Neural cell (in vitro differentiated cells): Measurements from ENCODE around the gene IFT122. TPM values are rescaled to one million over a fixed set of nuclear protein-coding genes. Genes with fewer than 3 reads are reported as not detected.

Source experiments
- H2AFZ ChIP-seq: fragments of 200-600, 300-800 bp; sonication (generic), shearing (Covaris generic); 2 replicates; pipeline ENCODE4 v1.6.0; 2014; ENCODE audit warnings: low read depth, mild to moderate bottlenecking, antibody characterized with exemption, low read length, moderate library complexity
- H3F3A ChIP-seq: fragments of 200-600 bp; shearing (Covaris generic); 2 replicates; pipeline ENCODE4 v1.6.1; 2016; ENCODE audit warnings: mild to moderate bottlenecking, moderate library complexity, mixed read lengths, antibody characterized with exemption, low read length; ENCODE audit not compliant: insufficient read depth, poor library complexity, severe bottlenecking
- H3K27ac ChIP-seq: fragments of 200-600, 300-800 bp; sonication (generic), shearing (Covaris generic); 2 replicates; pipeline ENCODE4 v1.5.1; 2014; ENCODE audit warnings: mild to moderate bottlenecking, low read length, moderate library complexity
- H3K27me3 ChIP-seq: fragments of 300-800, 200-600 bp; sonication (generic), shearing (Covaris generic); 2 replicates; pipeline ENCODE4 v1.6.0; 2014; ENCODE audit warnings: mild to moderate bottlenecking, low read depth, low read length, moderate library complexity; ENCODE audit not compliant: insufficient read depth
- H3K36me3 ChIP-seq: fragments of 300-800, 200-600 bp; sonication (generic), shearing (Covaris generic); 2 replicates; pipeline ENCODE4 v1.5.1; 2014; ENCODE audit warnings: mild to moderate bottlenecking, antibody characterized with exemption, low read length, moderate library complexity; ENCODE audit not compliant: insufficient read depth
- H3K4me2 ChIP-seq: fragments of 300-800, 200-600 bp; sonication (generic), shearing (Covaris generic); 2 replicates; pipeline ENCODE4 v1.6.0; 2014; ENCODE audit warnings: mild to moderate bottlenecking, low read length
- H3K4me3 ChIP-seq: fragments of 300-800, 200-600 bp; sonication (generic), shearing (Covaris generic); 2 replicates; pipeline ENCODE4 v1.5.1; 2014; ENCODE audit warnings: mild to moderate bottlenecking, low read length, moderate library complexity
- H3K79me2 ChIP-seq: fragments of 200-600 bp; shearing (Covaris generic); replicated peaks from 2 replicates; pipeline ENCODE4 v1.6.0; 2014; ENCODE audit warnings: mild to moderate bottlenecking, low read length, moderate library complexity; ENCODE audit not compliant: insufficient read depth
- H3K9ac ChIP-seq: fragments of 300-800, 200-600 bp; sonication (generic), shearing (Covaris generic); 2 replicates; pipeline ENCODE4 v1.6.1; 2016; ENCODE audit warnings: mild to moderate bottlenecking, low read length, mixed read lengths
- H3K9me2 ChIP-seq: fragments of 200-600 bp; shearing (Covaris generic); 2 replicates; pipeline ENCODE4 v1.6.1; 2016; ENCODE audit warnings: mild to moderate bottlenecking, low read length, mixed read lengths; ENCODE audit not compliant: insufficient read depth
- H3K9me3 ChIP-seq: fragments of 200-600, 300-800 bp; sonication (generic), shearing (Covaris generic); 2 replicates; pipeline ENCODE4 v1.6.1; 2016; ENCODE audit warnings: mild to moderate bottlenecking, mixed run types, low read length, moderate library complexity, mixed read lengths
- H4K20me1 ChIP-seq: fragments of 200-600 bp; shearing (Covaris generic); 2 replicates; pipeline ENCODE4 v1.6.1; 2016; ENCODE audit warnings: mild to moderate bottlenecking, mixed run types; ENCODE audit not compliant: insufficient read depth
- CTCF ChIP-seq: fragments of 450-650 bp; IDR thresholded peaks from 2 replicates; pipeline ENCODE4 v1.5.1; 2014; ENCODE audit warnings: antibody characterized with exemption, mild to moderate bottlenecking, moderate library complexity; ENCODE audit not compliant: poor library complexity, severe bottlenecking
- EP300 ChIP-seq: fragments of 450-650 bp; conservative IDR thresholded peaks from 2 replicates; pipeline ENCODE4 v1.6.1; 2014; ENCODE audit warnings: antibody characterized with exemption, mild to moderate bottlenecking, moderate library complexity; ENCODE audit not compliant: poor library complexity, severe bottlenecking
- EZH2 ChIP-seq: fragments of 200-600, 300-800 bp; shearing (Covaris generic), sonication (generic); IDR thresholded peaks from 2 replicates; pipeline ENCODE4 v1.6.1; 2014; ENCODE audit warnings: antibody characterized with exemption, low read length, borderline replicate concordance, mild to moderate bottlenecking; ENCODE audit not compliant: insufficient read depth, poor library complexity, severe bottlenecking
- MXI1 ChIP-seq: fragments of 450-650 bp; conservative IDR thresholded peaks from 2 replicates; pipeline ENCODE4 v1.6.1; 2014; ENCODE audit warnings: antibody characterized with exemption, mild to moderate bottlenecking; ENCODE audit not compliant: poor library complexity, severe bottlenecking
- POLR2AphosphoS5 ChIP-seq: IDR thresholded peaks from 2 replicates; pipeline ENCODE4 v1.6.1; 2012
- RAD21 ChIP-seq: fragments of 450-650 bp; conservative IDR thresholded peaks from 2 replicates; pipeline ENCODE4 v1.6.1; 2014; ENCODE audit warnings: antibody characterized with exemption, mild to moderate bottlenecking, moderate library complexity
- SMC3 ChIP-seq: fragments of 450-650 bp; conservative IDR thresholded peaks from 2 replicates; pipeline ENCODE4 v1.6.1; 2014; ENCODE audit warnings: antibody characterized with exemption, mild to moderate bottlenecking, moderate library complexity; ENCODE audit not compliant: poor library complexity
- TAF1 ChIP-seq: IDR thresholded peaks from 2 replicates; pipeline ENCODE4 v1.6.1; 2012; ENCODE audit warnings: low read depth
- polyA plus RNA-seq: library from polyadenylated mRNA; depleted of rRNA; stranded (reverse); fragments of >200 nt; gene quantifications from 2 replicates; pipeline ENCODE4 v1.2.3, GENCODE V29; 2014
- TF ChIP-seq, protein P1 (sequence below): IDR thresholded peaks from 2 replicates; pipeline ENCODE4 v1.6.1; 2012; ENCODE audit warnings: borderline replicate concordance

IFT122 gene
- polyA plus RNA-seq, 1 donor from 2014 or later = 28.3 TPM

GRCh38 chr3:129554356-129555152 lies 114.5 kb downstream of the IFT122 start:
- Histone ChIP-seq H3K36me3 (no peaks in the 10 kb centered on the region), H4K20me1 (no peaks in the 10 kb centered on the region), H3K4me3 (no peak overlapping the region), H2AFZ (no peak overlapping the region), H3K27ac (peak overlapping the region; percentile 52), H3K9ac (peak overlapping the region; percentile 12), H3K27me3 (no peaks in the 10 kb centered on the region), H3F3A (no peaks in the 10 kb centered on the region), H3K9me2 (no peaks in the 10 kb centered on the region), H3K79me2 (no peaks in the 10 kb centered on the region), H3K9me3 (no peaks in the 10 kb centered on the region), H3K4me2 (no peak overlapping the region)
- TF ChIP-seq RAD21 = no peak
- no peak for TF ChIP-seq CTCF
- TF ChIP-seq POLR2AphosphoS5 = no peak
- no peak for TF ChIP-seq EZH2
- TF ChIP-seq, protein P1, sequence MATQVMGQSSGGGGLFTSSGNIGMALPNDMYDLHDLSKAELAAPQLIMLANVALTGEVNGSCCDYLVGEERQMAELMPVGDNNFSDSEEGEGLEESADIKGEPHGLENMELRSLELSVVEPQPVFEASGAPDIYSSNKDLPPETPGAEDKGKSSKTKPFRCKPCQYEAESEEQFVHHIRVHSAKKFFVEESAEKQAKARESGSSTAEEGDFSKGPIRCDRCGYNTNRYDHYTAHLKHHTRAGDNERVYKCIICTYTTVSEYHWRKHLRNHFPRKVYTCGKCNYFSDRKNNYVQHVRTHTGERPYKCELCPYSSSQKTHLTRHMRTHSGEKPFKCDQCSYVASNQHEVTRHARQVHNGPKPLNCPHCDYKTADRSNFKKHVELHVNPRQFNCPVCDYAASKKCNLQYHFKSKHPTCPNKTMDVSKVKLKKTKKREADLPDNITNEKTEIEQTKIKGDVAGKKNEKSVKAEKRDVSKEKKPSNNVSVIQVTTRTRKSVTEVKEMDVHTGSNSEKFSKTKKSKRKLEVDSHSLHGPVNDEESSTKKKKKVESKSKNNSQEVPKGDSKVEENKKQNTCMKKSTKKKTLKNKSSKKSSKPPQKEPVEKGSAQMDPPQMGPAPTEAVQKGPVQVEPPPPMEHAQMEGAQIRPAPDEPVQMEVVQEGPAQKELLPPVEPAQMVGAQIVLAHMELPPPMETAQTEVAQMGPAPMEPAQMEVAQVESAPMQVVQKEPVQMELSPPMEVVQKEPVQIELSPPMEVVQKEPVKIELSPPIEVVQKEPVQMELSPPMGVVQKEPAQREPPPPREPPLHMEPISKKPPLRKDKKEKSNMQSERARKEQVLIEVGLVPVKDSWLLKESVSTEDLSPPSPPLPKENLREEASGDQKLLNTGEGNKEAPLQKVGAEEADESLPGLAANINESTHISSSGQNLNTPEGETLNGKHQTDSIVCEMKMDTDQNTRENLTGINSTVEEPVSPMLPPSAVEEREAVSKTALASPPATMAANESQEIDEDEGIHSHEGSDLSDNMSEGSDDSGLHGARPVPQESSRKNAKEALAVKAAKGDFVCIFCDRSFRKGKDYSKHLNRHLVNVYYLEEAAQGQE = no peak
- TF ChIP-seq SMC3 = no peak
- TF ChIP-seq TAF1 = no peak
- TF ChIP-seq EP300 = no peak
- no peak for TF ChIP-seq MXI1

DNA sequence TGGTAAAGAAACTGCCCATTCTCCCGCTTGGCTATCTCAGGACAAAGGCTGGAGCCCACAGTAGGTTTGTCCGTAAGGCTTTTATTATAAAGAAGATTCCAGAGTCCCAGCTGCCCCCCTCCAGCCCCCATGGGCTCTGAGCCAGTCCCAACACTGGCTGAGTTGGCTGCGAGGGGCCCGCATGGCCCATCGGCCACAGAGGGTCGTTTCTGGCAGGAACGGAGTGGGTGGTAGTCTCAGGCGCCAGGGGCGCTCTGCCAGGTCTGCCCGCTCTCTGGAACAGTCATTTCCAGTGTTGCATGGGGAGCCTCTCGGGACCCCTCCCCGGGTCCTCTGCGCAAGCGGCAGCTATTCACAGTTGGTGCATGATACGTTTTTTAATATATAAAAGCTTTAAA lies 115.1 kb downstream of the IFT122 start:
- no peaks in the 10 kb centered on the region for H3K36me3 ChIP-seq
- no peaks in the 10 kb centered on the region for H3K9me3 ChIP-seq
- H3K79me2 ChIP-seq = no peaks in the 10 kb centered on the region
- H4K20me1 ChIP-seq = no peaks in the 10 kb centered on the region
- H3K9ac ChIP-seq = no peak overlapping the region
- no peaks in the 10 kb centered on the region for H3K27me3 ChIP-seq
- H3F3A ChIP-seq = no peaks in the 10 kb centered on the region
- no peak overlapping the region for H2AFZ ChIP-seq
- H3K4me2 ChIP-seq = no peak overlapping the region
- H3K4me3 ChIP-seq = no peak overlapping the region
- TF ChIP-seq TAF1 (no peak), EP300 (no peak), CTCF (no peak), SMC3 (no peak), POLR2AphosphoS5 (no peak), EZH2 (no peak), RAD21 (no peak), MXI1 (no peak)
- TF ChIP-seq, protein P1 = no peak
- no peak overlapping the region for H3K27ac ChIP-seq
- no peaks in the 10 kb centered on the region for H3K9me2 ChIP-seq
